ENCODE data around the gene ARHGAP10.

- TF ChIP-seq, protein P1, sequence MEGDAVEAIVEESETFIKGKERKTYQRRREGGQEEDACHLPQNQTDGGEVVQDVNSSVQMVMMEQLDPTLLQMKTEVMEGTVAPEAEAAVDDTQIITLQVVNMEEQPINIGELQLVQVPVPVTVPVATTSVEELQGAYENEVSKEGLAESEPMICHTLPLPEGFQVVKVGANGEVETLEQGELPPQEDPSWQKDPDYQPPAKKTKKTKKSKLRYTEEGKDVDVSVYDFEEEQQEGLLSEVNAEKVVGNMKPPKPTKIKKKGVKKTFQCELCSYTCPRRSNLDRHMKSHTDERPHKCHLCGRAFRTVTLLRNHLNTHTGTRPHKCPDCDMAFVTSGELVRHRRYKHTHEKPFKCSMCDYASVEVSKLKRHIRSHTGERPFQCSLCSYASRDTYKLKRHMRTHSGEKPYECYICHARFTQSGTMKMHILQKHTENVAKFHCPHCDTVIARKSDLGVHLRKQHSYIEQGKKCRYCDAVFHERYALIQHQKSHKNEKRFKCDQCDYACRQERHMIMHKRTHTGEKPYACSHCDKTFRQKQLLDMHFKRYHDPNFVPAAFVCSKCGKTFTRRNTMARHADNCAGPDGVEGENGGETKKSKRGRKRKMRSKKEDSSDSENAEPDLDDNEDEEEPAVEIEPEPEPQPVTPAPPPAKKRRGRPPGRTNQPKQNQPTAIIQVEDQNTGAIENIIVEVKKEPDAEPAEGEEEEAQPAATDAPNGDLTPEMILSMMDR (IDR thresholded peaks at IDR 0.05; ENCODE audit: low read depth, low read length, poor library complexity, severe bottlenecking): no peak
- TF ChIP-seq EZH2phosphoT487 (IDR thresholded peaks at IDR 0.05; ENCODE audit: borderline replicate concordance, low read length): no peak
These were observed 96.5 kb downstream of the ARHGAP10 start for GRCh38 chr4:147828331-147828905.
